WTC11 (cell line): ENCODE results near the gene MAPK8IP2. TPM values are rescaled to one million over a fixed set of nuclear protein-coding genes. Genes with fewer than 3 reads are reported as not detected.

Experiments
- ATAC-seq: fragments of 200-7000 bp; cut with Tn5 transposase; 2 replicates; pipeline ENCODE4 v1.10.0; 2021; ENCODE audit warnings: mild to moderate bottlenecking, moderate library complexity
- CTCF ChIA-PET: fragments of 300-600 bp; sonication (Branson Sonifier 250); formaldehyde crosslinking; loops from one replicate; lab custom pipeline; 2021; ENCODE audit warnings: antibody characterized with exemption; lab: Charles Lee
- POLR2A ChIA-PET: fragments of 350-600 bp; sonication (Branson Sonifier 250); formaldehyde crosslinking; loops from one replicate; lab custom pipeline; 2021; ENCODE audit warnings: antibody characterized with exemption; lab: Charles Lee
- DNase-seq: peaks from one replicate; pipeline ENCODE4 v3.0.0; 2021; ENCODE audit warnings: low spot score
- H3K27ac Mint-ChIP-seq: 2 replicates; pipeline ENCODE4 v1.8.0; 2021; ENCODE audit warnings: mixed read lengths
- H3K27me3 Mint-ChIP-seq: 2 replicates; pipeline ENCODE4 v1.8.0; 2021; ENCODE audit warnings: low read depth, mild to moderate bottlenecking, moderate library complexity, mixed read lengths
- H3K36me3 Mint-ChIP-seq: 2 replicates; pipeline ENCODE4 v1.8.0; 2021; ENCODE audit warnings: mixed read lengths
- H3K4me1 Mint-ChIP-seq: 2 replicates; pipeline ENCODE4 v1.8.0; 2022; ENCODE audit warnings: mixed read lengths
- H3K4me3 Mint-ChIP-seq: 2 replicates; pipeline ENCODE4 v1.8.0; 2021; ENCODE audit warnings: mild to moderate bottlenecking, moderate library complexity, mixed read lengths
- H3K9me3 Mint-ChIP-seq: 2 replicates; pipeline ENCODE4 v1.8.0; 2021; ENCODE audit warnings: mixed read lengths
- AFF4 ChIP-seq: sonication (generic); formaldehyde crosslinking; IDR thresholded peaks from 2 replicates; pipeline ENCODE4 v1.8.1; 2023; ENCODE audit warnings: mild to moderate bottlenecking, missing genetic modification reagents, borderline replicate concordance
- CBFB ChIP-seq: sonication (generic); formaldehyde crosslinking; IDR thresholded peaks from 2 replicates; pipeline ENCODE4 v1.8.1; 2022; ENCODE audit warnings: mild to moderate bottlenecking, low read depth, missing genetic modification reagents
- CREM ChIP-seq: sonication (generic); formaldehyde crosslinking; IDR thresholded peaks from 2 replicates; pipeline ENCODE4 v1.8.1; 2022; ENCODE audit warnings: mild to moderate bottlenecking, missing genetic modification reagents, moderate library complexity
- HMGA2 ChIP-seq: fragments of 250-450 bp; sonication (Bioruptor Pico); IDR thresholded peaks from 2 replicates; pipeline ENCODE4 v1.4.0; 2021; ENCODE audit warnings: mild to moderate bottlenecking, moderate library complexity
- JAZF1 ChIP-seq: fragments of 250-450 bp; sonication (Bioruptor Pico); IDR thresholded peaks from 2 replicates; pipeline ENCODE4 v1.9.0; 2021; ENCODE audit warnings: moderate library complexity, mild to moderate bottlenecking, inconsistent platforms
- NFYB ChIP-seq: sonication (generic); formaldehyde crosslinking; conservative IDR thresholded peaks from 2 replicates; pipeline ENCODE4 v1.8.0; 2022; ENCODE audit warnings: low read depth, missing genetic modification reagents
- NR2C2 ChIP-seq: sonication (generic); formaldehyde crosslinking; IDR thresholded peaks from 2 replicates; pipeline ENCODE4 v1.8.0; 2022; ENCODE audit warnings: mild to moderate bottlenecking, missing genetic modification reagents
- RORB ChIP-seq: fragments of 250-450 bp; sonication (Bioruptor Pico); IDR thresholded peaks from 2 replicates; pipeline ENCODE4 v1.9.0; 2021; ENCODE audit warnings: mild to moderate bottlenecking
- SMAD3 ChIP-seq: sonication (generic); formaldehyde crosslinking; IDR thresholded peaks from 2 replicates; pipeline ENCODE4 v1.8.0; 2022; ENCODE audit warnings: missing genetic modification reagents, mild to moderate bottlenecking, borderline replicate concordance
- SMAD4 ChIP-seq: sonication (generic); formaldehyde crosslinking; IDR thresholded peaks from 2 replicates; pipeline ENCODE4 v1.8.0; 2022; ENCODE audit warnings: mild to moderate bottlenecking, missing genetic modification reagents
- TEAD1 ChIP-seq: sonication (generic); formaldehyde crosslinking; IDR thresholded peaks from 2 replicates; pipeline ENCODE4 v1.8.0; 2022; ENCODE audit warnings: mild to moderate bottlenecking, missing genetic modification reagents
- ZNF396 ChIP-seq: fragments of 250-450 bp; sonication (Bioruptor Pico); IDR thresholded peaks from 2 replicates; pipeline ENCODE4 v1.8.0; 2021; ENCODE audit warnings: mild to moderate bottlenecking, moderate library complexity, borderline replicate concordance
- ZNF423 ChIP-seq: fragments of 250-450 bp; sonication (Bioruptor Pico); IDR thresholded peaks from 2 replicates; pipeline ENCODE4 v2.1.2; 2022; ENCODE audit warnings: mild to moderate bottlenecking, moderate library complexity
- ZNF512 ChIP-seq: sonication (generic); formaldehyde crosslinking; IDR thresholded peaks from 2 replicates; pipeline ENCODE4 v1.8.1; 2022; ENCODE audit warnings: missing genetic modification reagents, borderline replicate concordance
- total RNA-seq: library from RNA; stranded (reverse); gene quantifications from 3 replicates; pipeline ENCODE4 v1.2.3, GENCODE V29; 2021
- TF ChIP-seq, protein P1 (sequence below): sonication (generic); formaldehyde crosslinking; conservative IDR thresholded peaks from 2 replicates; pipeline ENCODE4 v1.8.1; 2022; ENCODE audit warnings: mild to moderate bottlenecking, missing genetic modification reagents
- TF ChIP-seq, protein P2 (sequence below): sonication (generic); formaldehyde crosslinking; IDR thresholded peaks from 2 replicates; pipeline ENCODE4 v1.8.0; 2022; ENCODE audit warnings: missing genetic modification reagents
- TF ChIP-seq, protein P3 (sequence below): sonication (generic); formaldehyde crosslinking; IDR thresholded peaks from 2 replicates; pipeline ENCODE4 v1.8.0; 2022; ENCODE audit warnings: mild to moderate bottlenecking, missing genetic modification reagents
- TF ChIP-seq, protein P4 (sequence below): sonication (generic); formaldehyde crosslinking; IDR thresholded peaks from 2 replicates; pipeline ENCODE4 v1.8.1; 2022; ENCODE audit warnings: mild to moderate bottlenecking, missing genetic modification reagents, moderate library complexity, borderline replicate concordance
- TF ChIP-seq, protein P5 (sequence below): sonication (generic); formaldehyde crosslinking; IDR thresholded peaks from 2 replicates; pipeline ENCODE4 v1.8.0; 2023; ENCODE audit warnings: mild to moderate bottlenecking, missing genetic modification reagents

The MAPK8IP2 gene
- total RNA-seq, 1 experiment from 2014 or later, result 4.9 TPM

DNA sequence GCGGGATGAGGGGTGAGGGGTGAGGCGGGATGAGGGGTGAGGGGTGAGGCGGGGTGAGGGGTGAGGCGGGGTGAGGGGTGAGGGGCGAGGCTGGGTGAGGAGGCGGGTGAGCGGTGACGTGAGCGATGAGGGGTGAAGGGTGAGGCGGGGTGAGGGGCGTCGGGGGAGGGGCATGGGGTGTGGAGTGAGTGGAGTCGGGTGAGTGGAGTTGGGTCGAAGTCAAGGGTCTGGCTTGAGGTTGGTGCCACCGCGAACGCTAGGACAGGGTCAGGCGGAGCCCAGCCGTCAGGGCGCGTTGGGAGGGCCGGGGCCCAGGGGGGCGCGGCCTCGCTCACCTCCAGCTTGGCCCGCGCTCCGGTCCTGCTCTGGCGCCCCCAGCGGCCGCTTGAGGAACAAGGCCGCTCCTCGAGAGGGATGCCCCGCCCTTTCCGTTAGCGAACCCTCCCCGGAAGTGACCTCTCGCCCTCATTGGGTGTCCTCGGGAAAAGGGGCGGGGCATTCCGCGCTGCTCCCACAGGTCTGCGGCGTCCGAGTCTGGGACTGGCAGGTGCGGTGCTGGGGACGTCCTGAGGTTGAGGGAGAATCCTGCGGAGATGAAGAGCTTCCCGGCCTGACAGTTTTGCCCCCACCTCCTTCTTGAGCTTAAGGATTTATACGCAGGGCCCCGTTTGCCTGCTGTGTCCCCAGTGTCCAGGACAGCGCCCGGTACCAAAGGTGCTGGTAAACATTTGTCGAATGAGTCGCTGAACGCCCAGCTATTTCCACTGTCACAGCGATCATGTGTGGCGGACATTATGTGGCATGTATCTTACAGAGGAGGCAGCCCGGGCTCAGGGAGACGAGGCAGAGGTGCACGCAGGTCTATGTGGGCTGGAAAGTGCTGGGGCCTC lies 37.8 kb upstream of the MAPK8IP2 start, which contains the start of gene SYCE3 (continued):
- TF ChIP-seq JAZF1 (CRISPR knock-in tag) (no peak), ZNF512 (no peak), NR2C2 (CRISPR knock-in tag) (no peak)

GRCh38 chr22:50563413-50564160 lies 37.0 kb upstream of the MAPK8IP2 start:
- Mint-ChIP-seq H3K27ac (no peak overlapping the region), H3K27me3 (peaks cover 37% of the 10 kb centered on the region)
- POLR2A ChIA-PET, result interaction anchor here (1.0 to 1.2 kb wide), 2 partner anchors 38 to 56 kb away, joined by 3 read pairs; partner anchors contain the start of genes LMF2, NCAPH2 and SCO2
- TF ChIP-seq ZNF423 (CRISPR knock-in tag) (no peak), CREM (no peak), TEAD1 (CRISPR knock-in tag) (no peak), NFYB (CRISPR knock-in tag) (no peak), CBFB (no peak), SMAD4 (CRISPR knock-in tag) (no peak), AFF4 (CRISPR knock-in tag) (no peak), RORB (CRISPR knock-in tag) (no peak), ZNF396 (no peak), HMGA2 (CRISPR knock-in tag) (no peak), SMAD3 (CRISPR knock-in tag) (no peak)
- TF ChIP-seq, protein P1, sequence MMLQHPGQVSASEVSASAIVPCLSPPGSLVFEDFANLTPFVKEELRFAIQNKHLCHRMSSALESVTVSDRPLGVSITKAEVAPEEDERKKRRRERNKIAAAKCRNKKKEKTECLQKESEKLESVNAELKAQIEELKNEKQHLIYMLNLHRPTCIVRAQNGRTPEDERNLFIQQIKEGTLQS (CRISPR knock-in tag), result no peak
- TF ChIP-seq, protein P2, sequence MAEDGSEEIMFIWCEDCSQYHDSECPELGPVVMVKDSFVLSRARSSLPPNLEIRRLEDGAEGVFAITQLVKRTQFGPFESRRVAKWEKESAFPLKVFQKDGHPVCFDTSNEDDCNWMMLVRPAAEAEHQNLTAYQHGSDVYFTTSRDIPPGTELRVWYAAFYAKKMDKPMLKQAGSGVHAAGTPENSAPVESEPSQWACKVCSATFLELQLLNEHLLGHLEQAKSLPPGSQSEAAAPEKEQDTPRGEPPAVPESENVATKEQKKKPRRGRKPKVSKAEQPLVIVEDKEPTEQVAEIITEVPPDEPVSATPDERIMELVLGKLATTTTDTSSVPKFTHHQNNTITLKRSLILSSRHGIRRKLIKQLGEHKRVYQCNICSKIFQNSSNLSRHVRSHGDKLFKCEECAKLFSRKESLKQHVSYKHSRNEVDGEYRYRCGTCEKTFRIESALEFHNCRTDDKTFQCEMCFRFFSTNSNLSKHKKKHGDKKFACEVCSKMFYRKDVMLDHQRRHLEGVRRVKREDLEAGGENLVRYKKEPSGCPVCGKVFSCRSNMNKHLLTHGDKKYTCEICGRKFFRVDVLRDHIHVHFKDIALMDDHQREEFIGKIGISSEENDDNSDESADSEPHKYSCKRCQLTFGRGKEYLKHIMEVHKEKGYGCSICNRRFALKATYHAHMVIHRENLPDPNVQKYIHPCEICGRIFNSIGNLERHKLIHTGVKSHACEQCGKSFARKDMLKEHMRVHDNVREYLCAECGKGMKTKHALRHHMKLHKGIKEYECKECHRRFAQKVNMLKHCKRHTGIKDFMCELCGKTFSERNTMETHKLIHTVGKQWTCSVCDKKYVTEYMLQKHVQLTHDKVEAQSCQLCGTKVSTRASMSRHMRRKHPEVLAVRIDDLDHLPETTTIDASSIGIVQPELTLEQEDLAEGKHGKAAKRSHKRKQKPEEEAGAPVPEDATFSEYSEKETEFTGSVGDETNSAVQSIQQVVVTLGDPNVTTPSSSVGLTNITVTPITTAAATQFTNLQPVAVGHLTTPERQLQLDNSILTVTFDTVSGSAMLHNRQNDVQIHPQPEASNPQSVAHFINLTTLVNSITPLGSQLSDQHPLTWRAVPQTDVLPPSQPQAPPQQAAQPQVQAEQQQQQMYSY (CRISPR knock-in tag), result no peak
- TF ChIP-seq, protein P3, sequence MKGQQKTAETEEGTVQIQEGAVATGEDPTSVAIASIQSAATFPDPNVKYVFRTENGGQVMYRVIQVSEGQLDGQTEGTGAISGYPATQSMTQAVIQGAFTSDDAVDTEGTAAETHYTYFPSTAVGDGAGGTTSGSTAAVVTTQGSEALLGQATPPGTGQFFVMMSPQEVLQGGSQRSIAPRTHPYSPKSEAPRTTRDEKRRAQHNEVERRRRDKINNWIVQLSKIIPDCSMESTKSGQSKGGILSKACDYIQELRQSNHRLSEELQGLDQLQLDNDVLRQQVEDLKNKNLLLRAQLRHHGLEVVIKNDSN (CRISPR knock-in tag), result no peak
- TF ChIP-seq, protein P4, sequence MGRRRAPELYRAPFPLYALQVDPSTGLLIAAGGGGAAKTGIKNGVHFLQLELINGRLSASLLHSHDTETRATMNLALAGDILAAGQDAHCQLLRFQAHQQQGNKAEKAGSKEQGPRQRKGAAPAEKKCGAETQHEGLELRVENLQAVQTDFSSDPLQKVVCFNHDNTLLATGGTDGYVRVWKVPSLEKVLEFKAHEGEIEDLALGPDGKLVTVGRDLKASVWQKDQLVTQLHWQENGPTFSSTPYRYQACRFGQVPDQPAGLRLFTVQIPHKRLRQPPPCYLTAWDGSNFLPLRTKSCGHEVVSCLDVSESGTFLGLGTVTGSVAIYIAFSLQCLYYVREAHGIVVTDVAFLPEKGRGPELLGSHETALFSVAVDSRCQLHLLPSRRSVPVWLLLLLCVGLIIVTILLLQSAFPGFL, result no peak
- TF ChIP-seq, protein P5, sequence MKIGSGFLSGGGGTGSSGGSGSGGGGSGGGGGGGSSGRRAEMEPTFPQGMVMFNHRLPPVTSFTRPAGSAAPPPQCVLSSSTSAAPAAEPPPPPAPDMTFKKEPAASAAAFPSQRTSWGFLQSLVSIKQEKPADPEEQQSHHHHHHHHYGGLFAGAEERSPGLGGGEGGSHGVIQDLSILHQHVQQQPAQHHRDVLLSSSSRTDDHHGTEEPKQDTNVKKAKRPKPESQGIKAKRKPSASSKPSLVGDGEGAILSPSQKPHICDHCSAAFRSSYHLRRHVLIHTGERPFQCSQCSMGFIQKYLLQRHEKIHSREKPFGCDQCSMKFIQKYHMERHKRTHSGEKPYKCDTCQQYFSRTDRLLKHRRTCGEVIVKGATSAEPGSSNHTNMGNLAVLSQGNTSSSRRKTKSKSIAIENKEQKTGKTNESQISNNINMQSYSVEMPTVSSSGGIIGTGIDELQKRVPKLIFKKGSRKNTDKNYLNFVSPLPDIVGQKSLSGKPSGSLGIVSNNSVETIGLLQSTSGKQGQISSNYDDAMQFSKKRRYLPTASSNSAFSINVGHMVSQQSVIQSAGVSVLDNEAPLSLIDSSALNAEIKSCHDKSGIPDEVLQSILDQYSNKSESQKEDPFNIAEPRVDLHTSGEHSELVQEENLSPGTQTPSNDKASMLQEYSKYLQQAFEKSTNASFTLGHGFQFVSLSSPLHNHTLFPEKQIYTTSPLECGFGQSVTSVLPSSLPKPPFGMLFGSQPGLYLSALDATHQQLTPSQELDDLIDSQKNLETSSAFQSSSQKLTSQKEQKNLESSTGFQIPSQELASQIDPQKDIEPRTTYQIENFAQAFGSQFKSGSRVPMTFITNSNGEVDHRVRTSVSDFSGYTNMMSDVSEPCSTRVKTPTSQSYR, result no peak

More at GRCh38 chr22:50563413-50564160, 37.0 kb upstream of the MAPK8IP2 start:
- CTCF ChIA-PET, result interaction anchor here (0.7 to 2.8 kb wide), 32 partner anchors 8 to 211 kb away, joined by 3 to 42 read pairs (median 6); partner anchors contain the start of genes ARSA, CPT1B, KLHDC7B and LMF2
- no peaks in the 10 kb centered on the region for H3K9me3 Mint-ChIP-seq
- DNase-seq, result no peak
- peak; percentile 5 for ATAC-seq
- peaks cover 10% of the 10 kb centered on the region for H3K4me1 Mint-ChIP-seq
- peak overlapping the region; percentile 83 for H3K4me3 Mint-ChIP-seq
- peaks cover 2% of the 10 kb centered on the region; the same call in 1 of the 2 replicates for H3K36me3 Mint-ChIP-seq
